GM12874 (cell line): Measurements from ENCODE around the gene ARPC1A.

Experiments used
- CTCF ChIP-seq: IDR thresholded peaks from 2 replicates; pipeline ENCODE4 v1.5.1; 2011; ENCODE audit warnings: low read depth, mild to moderate bottlenecking, control low read depth, low read length, moderate library complexity; ENCODE audit not compliant: insufficient read depth

ARPC1A gene

GRCh38 chr7:99383791-99384370 lies 58.2 kb downstream of the ARPC1A start:
- TF ChIP-seq CTCF: no peak

- TF ChIP-seq CTCF: no peak
Measured at GRCh38 chr7:99384523-99384922, 58.8 kb downstream of the ARPC1A start.

- no peak for TF ChIP-seq CTCF
Measured at GRCh38 chr7:99385564-99385963, 59.9 kb downstream of the ARPC1A start.

- TF ChIP-seq CTCF: peak; percentile 36; the same call in 1 of the 2 replicates
Measured at GRCh38 chr7:99386584-99387238, 61.0 kb downstream of the ARPC1A start.

GRCh38 chr7:99387912-99388311 lies 62.2 kb downstream of the ARPC1A start:
- no peak for TF ChIP-seq CTCF

- TF ChIP-seq CTCF: no peak
Measured at GRCh38 chr7:99389772-99390171, 64.1 kb downstream of the ARPC1A start.

- TF ChIP-seq CTCF: no peak
Measured at GRCh38 chr7:99390941-99391602, 65.4 kb downstream of the ARPC1A start.
